Daoy (cell line): Measurements from ENCODE around the gene FOXI2. TPM values are rescaled to one million over a fixed set of nuclear protein-coding genes. Genes with fewer than 3 reads are reported as not detected.

Experiments
- DNase-seq: peaks from one replicate; pipeline ENCODE4 v3.0.0-alpha.2; 2015; ENCODE audit warnings: low read depth
- total RNA-seq: library from RNA; depleted of rRNA; stranded (reverse); fragments of >200 nt; shearing (Covaris generic); gene quantifications from 2 replicates; pipeline ENCODE4 v1.2.3, GENCODE V29; 2014; rRNA removed

FOXI2 gene
- total RNA-seq, 1 experiment from 2014 or later: not detected

DNA sequence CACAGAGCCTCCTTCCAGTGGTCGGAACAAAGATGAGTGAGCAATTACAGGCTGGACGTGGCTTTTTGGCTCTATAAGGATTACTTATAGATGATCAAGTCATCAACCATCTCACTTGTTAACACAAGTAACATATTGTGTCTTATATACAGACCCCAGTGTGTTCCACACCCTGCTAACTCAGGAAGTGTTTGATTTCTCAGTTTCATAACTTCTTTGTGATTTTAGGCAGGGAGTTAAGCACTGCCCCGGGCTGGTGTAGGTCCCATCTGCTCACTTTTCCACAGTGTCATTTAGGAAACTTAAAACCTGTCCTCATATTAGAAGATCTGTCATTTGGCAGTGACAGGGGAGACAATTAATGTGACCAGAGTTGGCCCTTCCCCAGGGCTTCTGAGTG lies 6.2 kb downstream of the FOXI2 start:
- DNase-seq: no peak

DNA sequence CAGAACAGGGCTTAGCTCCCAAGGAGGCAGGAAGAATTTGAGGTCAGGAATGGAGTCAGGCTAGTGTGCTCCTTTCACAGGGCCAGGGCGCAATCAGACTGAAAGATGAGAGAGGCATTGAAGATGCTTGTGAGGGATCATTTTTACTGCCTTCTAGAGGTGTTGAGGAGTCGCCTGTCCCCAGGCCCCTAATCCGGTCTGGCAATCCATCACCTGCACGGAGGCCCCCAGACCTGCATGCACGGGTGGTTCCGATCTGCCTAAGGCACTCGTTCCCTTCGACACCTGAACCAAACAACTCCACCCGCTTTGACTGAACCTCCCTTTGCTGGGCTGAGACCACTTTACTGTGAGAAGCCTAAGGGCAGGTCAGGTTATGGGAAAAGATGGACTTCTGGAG lies 8.0 kb downstream of the FOXI2 start:
- DNase-seq: no peak

DNA sequence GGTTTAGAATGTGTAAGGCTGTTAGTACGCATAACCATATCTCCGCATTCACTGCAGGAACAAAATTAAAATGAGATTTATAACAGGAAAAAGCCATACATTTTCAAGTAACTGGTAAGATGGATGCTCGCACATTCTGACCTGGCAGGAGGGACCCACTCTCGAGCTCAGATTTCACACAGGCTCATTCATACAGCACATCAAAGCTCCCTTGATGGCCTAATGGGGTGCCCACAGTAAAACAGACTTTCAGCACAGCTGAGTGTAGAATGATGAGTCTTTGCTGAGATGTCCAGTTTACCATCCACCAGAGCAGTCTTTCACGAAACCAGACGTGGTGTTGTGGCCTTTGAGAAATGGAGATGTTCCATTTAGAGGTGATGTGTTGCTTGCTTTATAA lies 8.9 kb downstream of the FOXI2 start:
- DNase-seq: no peak

DNA sequence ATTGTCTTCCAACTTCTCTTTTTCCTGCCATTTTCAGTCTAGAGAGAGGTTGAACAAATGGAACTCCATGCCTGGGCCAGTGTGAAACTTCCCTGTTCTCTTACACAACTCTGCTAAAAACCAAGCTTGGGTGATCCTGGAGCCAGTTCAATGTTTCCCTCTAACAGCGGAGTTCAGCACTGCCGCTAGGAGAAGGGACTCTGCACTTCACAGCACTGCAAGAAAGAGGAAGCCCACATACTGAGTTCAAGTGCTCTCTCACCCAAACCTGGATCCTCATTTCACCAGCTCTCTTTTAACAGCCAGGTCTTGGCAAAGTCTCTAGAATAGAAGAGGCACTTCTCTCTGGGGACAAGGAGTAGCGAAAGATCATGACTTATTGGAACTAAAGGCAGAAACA lies 18.8 kb downstream of the FOXI2 start:
- DNase-seq: no peak

DNA sequence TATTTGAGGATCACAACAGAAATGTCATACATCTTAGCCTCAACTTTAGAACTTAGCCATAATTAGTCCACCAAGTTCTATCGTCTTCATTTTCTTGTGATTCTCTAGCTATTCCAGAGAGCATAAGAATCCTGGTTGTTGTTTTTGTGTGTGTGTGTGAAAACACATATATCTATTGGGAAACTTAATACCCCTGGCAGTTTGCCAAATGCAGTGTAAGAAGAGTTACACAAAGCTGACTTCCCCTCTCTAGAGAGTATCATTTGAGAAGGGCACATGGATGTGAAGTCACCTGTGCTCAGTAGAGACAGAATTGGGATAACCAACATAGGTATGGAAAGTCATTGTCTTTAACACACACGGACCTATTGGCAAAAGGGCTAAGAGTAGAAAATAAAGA lies 19.3 kb downstream of the FOXI2 start:
- DNase-seq: no peak

DNA sequence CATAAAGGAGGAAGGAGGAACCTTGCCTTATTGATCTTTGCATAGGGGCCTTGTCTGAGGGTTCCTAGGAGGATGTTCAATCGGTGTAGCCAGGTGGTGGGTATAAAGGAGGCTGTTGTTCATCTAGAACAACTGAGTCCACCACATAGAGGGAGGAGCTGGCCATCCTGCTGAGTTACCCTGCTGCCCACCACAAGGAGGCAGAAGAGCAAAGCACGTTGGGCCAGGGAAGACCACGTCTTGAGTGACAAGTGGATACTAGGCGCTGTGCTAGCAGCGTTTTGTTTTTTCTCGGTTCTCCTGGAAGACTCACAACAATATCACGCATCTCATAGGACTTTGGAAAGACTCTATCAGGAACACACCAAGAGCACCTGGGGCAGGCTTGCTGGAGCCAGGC lies 20.0 kb downstream of the FOXI2 start:
- DNase-seq: no peak

DNA sequence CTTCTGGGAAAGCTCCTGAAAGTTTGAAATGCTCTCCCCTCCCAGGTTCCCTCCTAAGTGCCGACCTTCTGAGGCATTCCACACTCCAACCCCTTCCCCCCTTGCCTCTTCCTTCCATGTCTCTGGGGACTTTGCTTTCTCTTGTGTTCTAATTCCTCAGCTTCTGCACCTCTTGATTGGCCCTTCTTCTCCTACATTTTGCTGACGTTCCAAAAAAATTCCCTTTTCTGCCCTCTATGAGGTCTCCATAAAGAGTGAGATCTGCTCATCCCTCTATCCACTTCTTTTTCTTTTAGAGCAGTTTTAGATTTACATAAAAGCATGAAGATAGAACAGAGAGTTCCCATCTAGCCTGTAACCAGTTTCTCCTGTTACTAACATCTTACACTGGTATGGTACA lies 22.3 kb downstream of the FOXI2 start:
- DNase-seq: no peak

DNA sequence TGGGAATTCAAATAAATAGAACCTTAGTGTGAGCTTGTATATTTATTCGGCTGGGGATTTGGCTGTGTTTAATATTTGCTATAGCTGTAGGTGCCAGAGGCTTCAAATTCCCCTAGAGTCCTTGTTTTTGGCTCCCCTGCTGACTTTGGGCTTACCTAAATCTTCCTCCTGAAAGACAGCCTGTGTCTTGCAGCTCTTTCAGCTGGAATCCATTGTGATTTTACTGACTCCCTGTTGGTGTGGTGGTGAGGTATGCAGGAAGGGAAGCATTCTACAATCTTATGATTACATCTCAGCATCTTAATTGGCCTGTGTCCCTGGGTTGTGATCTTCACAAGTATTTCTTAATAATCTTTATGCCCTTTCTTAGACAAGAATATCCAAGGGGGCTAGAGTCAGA lies 25.9 kb downstream of the FOXI2 start:
- DNase-seq: no peak

DNA sequence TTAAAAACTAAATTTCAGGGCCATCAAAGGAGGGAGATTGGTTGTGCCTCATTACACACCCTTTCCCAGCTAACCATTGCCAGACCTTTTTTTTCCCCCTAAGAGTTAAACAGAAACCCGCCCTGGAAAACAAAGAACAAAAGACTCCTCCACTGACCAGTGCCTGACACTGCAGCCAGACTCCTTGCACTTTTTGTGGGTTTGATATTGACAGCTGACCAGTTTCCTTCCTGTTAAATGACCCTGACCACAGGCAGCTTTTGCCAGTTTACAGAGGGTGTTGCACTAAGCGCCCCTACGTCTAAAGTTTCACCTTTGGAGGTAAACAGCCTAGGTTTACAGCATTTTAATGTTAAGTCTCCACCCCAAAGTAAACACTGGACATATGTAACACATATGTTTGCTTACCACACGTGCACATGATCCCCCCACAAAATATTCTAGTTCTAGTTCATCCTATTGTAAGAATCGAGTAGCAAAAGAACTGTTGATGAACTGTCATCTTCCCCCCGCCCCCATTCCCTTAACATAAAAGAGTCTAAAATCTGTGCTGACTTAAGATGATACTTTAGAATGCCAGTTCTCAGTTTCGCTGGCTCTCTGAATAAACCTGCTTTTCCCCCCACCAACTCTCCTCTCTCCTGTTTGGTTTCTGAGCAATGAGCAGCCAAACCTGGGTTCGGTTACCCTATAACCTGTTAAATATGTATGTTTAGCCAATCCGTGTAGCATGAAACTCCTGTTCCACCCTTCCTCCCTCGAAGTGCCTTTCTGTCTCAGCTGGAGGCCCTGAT lies 38.0 kb downstream of the FOXI2 start:
- no peak for DNase-seq

DNA sequence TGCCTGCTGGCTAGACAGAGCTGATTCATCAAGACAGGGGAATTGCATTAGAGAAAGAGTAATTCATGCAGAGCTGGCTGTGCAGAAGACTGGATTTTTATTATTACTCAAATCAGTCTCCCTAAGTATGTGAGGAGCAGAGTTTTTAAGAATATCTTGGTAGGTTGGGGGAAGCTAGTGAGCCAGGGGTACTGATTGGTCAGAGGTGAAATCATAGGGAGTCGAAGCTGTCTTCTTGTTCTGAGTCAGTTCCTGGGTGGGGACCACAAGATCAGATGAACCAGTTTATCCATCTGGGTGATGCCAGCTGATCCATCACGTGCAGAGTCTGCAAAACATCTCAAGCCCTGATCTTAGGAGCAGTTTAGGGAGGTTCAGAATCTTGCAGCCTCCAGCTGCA lies 39.8 kb downstream of the FOXI2 start:
- no peak for DNase-seq

DNA sequence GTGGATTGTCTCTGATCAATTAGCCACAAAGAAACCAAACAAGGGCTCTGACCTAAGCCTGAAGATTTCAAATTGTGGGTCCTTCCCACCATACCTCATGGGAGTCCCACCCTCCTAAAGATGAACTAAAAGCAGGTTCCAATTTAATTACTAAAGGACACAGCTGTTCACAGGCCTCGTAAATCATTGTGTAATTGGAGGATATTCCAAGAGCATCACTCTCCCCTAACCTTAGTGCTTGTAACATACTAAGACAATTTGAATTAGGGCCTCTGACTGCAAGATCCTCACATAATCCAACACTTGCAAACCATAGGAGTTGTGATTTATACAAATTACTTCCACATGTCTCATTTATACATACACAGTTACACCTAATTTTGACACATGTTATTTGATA lies 44.4 kb downstream of the FOXI2 start:
- DNase-seq: no peak

DNA sequence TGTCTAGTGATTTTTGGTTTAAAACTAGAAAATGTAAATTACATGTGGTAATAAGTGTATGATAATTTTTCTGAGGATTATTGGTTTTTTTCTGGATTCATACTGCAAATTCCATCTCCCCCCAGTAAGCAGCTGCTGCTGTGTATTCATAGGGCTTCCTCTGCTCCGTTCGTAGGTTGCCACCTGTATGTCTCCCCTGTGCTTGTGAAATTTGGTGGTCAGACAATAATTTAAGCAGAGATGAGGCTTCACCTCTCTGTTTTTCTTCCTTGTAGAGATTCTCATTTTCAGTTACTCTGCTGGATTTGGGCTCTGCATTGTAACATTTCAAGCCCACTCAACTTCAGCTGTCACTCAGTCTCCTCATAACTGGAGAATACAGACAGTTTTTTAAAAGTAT lies 50.9 kb downstream of the FOXI2 start:
- DNase-seq: no peak

DNA sequence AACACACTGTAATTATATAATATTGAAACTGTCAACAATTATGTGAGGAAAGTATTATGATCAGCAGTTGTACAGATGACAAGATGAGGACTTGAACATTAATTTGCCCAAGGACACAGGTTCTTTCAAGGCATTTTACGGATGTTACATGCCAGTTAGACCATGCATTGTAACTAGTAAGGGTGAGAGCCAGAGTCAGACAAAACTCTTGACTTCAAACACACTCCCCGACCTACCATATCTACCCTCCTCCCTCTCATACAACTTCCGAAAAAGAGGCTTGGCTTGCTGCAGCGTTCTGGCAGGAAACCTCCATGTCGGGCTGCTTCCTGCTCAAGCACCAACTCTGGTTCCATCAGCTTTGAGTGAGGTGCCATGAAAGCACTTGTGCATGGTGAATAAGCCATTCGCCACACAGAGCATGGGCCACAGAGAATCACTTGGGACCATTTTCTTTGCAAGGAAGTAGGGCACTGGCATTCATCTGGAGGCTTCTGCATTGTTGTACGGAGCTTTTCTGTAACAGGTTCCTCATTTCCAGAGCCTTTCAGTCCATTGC lies 53.2 kb downstream of the FOXI2 start:
- no peak for DNase-seq

Other genes starting within 250 kb of the FOXI2 start
- not detected in 2 replicates for gene NPS, start 187.9 kb upstream of the FOXI2 start, total RNA-seq
- gene CLRN3, start 155.8 kb downstream of the FOXI2 start, total RNA-seq: not detected in 2 replicates
- 2.6 TPM in 2 replicates for gene PTPRE, start 169.9 kb downstream of the FOXI2 start, total RNA-seq